Measurements from ENCODE around the gene SEC22A.

The SEC22A gene

DNA sequence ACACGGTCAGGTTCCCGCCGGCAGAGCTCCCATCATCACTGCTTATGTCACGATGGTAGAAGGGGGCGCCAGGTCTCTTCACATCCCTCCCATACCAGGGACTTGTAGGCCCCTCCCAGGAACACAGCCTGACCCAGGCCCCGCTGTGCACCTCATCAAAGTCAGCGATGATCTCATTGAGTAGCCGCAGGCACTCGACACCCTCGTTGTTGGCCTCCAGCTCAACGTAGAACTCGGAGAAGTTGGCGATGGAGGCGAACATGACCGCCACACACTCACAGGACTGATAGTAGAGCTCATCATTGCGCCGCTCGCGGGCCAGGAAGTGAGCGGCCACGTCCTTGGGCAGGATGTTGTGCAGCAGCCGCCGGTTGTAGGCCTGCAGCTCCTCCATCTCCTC is 89.2 kb downstream of the SEC22A start:
- Histone ChIP-seq H4K20me1 (ENCODE audit: insufficient read depth, low read length) (no peaks in the 10 kb centered on the region), H3K27ac (ENCODE audit: low read depth, low read length, poor library complexity, severe bottlenecking) (no peak overlapping the region), H3K4me1 (ENCODE audit: insufficient read depth, low read length, severe bottlenecking) (no peaks in the 10 kb centered on the region), H3F3A (ENCODE audit: insufficient read depth, low read length) (no peaks in the 10 kb centered on the region), H3K4me3 (ENCODE audit: low read depth, low read length, poor library complexity, severe bottlenecking) (no peak overlapping the region), H3K9ac (ENCODE audit: low read length) (no peak overlapping the region), H3K9me2 (ENCODE audit: low read depth, low read length) (no peaks in the 10 kb centered on the region), H3K36me3 (ENCODE audit: insufficient read depth, low read length) (no peaks in the 10 kb centered on the region), H3K79me2 (ENCODE audit: insufficient read depth, low read length) (no peaks in the 10 kb centered on the region), H3K9me3 (ENCODE audit: low read length) (no peaks in the 10 kb centered on the region), H3K27me3 (ENCODE audit: insufficient read depth, low read length) (0 out of 2 replicates have a peak, but pooled peaks cover 11% of the 10 kb centered on the region), H2AFZ (ENCODE audit: low read length) (no peak overlapping the region), H3K4me2 (ENCODE audit: low read length) (no peak overlapping the region)
- TF ChIP-seq, protein P1, sequence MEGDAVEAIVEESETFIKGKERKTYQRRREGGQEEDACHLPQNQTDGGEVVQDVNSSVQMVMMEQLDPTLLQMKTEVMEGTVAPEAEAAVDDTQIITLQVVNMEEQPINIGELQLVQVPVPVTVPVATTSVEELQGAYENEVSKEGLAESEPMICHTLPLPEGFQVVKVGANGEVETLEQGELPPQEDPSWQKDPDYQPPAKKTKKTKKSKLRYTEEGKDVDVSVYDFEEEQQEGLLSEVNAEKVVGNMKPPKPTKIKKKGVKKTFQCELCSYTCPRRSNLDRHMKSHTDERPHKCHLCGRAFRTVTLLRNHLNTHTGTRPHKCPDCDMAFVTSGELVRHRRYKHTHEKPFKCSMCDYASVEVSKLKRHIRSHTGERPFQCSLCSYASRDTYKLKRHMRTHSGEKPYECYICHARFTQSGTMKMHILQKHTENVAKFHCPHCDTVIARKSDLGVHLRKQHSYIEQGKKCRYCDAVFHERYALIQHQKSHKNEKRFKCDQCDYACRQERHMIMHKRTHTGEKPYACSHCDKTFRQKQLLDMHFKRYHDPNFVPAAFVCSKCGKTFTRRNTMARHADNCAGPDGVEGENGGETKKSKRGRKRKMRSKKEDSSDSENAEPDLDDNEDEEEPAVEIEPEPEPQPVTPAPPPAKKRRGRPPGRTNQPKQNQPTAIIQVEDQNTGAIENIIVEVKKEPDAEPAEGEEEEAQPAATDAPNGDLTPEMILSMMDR (IDR thresholded peaks at IDR 0.05; ENCODE audit: low read length): no peak

DNA sequence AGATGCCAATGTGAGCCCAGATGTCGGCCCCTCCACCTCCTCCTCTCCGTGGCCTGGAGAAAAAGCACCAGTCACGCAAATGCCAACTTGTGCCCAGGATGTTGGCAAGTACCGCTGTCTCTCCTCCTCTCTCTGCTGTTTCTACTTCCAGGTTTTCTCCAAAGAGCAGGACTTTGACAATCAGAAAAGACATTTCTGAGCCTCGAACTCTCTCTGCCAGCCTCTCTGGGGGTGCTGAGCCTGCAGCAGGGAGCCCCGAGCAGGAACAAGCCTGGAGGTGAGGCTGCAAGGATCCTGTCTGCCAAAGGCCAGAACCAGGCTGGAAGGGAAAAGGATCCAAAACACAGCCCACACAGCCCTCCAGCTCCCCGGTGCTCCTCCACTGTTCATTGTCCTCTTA is 89.7 kb downstream of the SEC22A start:
- Histone ChIP-seq H2AFZ (ENCODE audit: low read length) (no peak overlapping the region), H3K9me3 (ENCODE audit: low read length) (no peaks in the 10 kb centered on the region), H3K4me1 (ENCODE audit: insufficient read depth, low read length, severe bottlenecking) (no peaks in the 10 kb centered on the region), H3F3A (ENCODE audit: insufficient read depth, low read length) (no peaks in the 10 kb centered on the region), H3K9me2 (ENCODE audit: low read depth, low read length) (no peaks in the 10 kb centered on the region), H3K4me3 (ENCODE audit: low read depth, low read length, poor library complexity, severe bottlenecking) (no peak overlapping the region), H3K27me3 (ENCODE audit: insufficient read depth, low read length) (0 out of 2 replicates have a peak, but pooled peaks cover 11% of the 10 kb centered on the region), H4K20me1 (ENCODE audit: insufficient read depth, low read length) (no peaks in the 10 kb centered on the region), H3K36me3 (ENCODE audit: insufficient read depth, low read length) (no peaks in the 10 kb centered on the region), H3K9ac (ENCODE audit: low read length) (no peak overlapping the region), H3K27ac (ENCODE audit: low read depth, low read length, poor library complexity, severe bottlenecking) (no peak overlapping the region), H3K79me2 (ENCODE audit: insufficient read depth, low read length) (no peaks in the 10 kb centered on the region), H3K4me2 (ENCODE audit: low read length) (no peak overlapping the region)
- TF ChIP-seq, protein P1 (IDR thresholded peaks at IDR 0.05; ENCODE audit: low read length): no peak
- TF ChIP-seq EZH2 (IDR thresholded peaks at IDR 0.05; ENCODE audit: borderline replicate concordance, low read length): no peak

DNA sequence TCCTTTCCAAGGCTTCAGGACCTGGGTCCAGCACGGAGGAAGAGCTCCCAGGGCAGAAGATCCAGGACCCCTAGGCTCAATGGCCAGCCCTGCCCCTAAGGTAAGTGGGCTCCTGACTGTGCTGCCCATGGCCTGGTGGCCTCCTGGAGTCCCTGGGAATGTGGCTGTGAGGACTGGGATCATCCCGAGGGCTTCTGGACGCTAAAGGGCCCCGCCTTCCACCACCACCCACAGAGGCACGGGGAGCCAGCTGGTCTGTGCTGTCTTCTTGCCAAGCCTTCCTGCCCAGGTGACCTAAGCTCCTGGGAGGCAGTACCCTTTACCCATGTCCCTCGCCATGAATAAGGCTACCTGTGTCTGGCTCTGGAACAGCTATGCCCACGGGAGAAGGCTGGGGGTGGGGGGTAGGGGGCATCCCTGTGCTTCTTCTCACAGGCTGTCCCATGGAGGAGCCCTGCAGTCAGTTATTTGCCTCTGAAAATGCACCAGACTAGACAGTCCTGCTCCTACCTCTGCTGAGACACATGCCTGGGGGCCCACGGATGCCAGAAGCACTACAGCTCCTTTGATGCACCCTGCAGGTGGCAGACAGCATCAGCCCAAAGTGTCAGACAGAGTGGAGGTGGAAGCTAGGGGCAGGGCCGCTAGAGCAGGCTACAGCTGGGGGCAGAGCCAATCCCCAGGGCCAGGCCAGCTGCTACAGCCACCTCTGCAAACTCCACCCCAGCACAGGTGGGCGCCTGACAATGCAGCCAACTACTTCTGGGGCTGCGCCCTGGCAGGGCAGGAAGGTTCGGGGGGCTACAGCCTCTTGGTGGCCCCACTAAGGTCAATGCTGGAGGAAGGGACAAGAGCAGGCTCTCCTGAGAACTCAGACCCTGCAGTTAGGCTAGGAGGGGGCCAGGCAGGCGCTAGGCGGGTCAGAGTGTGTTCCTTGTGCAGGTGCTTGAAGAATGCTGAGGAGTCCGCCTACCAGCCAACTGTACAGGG is 90.9 kb downstream of the SEC22A start:
- Histone ChIP-seq H3K9me2 (ENCODE audit: low read depth, low read length) (no peaks in the 10 kb centered on the region), H3K36me3 (ENCODE audit: insufficient read depth, low read length) (no peaks in the 10 kb centered on the region), H2AFZ (ENCODE audit: low read length) (no peak overlapping the region), H3K27ac (ENCODE audit: low read depth, low read length, poor library complexity, severe bottlenecking) (no peak overlapping the region), H3K79me2 (ENCODE audit: insufficient read depth, low read length) (no peaks in the 10 kb centered on the region), H3K4me3 (ENCODE audit: low read depth, low read length, poor library complexity, severe bottlenecking) (no peak overlapping the region), H3K4me2 (ENCODE audit: low read length) (no peak overlapping the region), H3K4me1 (ENCODE audit: insufficient read depth, low read length, severe bottlenecking) (no peaks in the 10 kb centered on the region), H3K9ac (ENCODE audit: low read length) (no peak overlapping the region), H4K20me1 (ENCODE audit: insufficient read depth, low read length) (no peaks in the 10 kb centered on the region), H3F3A (ENCODE audit: insufficient read depth, low read length) (no peaks in the 10 kb centered on the region), H3K27me3 (ENCODE audit: insufficient read depth, low read length) (0 out of 2 replicates have a peak, but pooled peaks cover 5% of the 10 kb centered on the region), H3K9me3 (ENCODE audit: low read length) (no peaks in the 10 kb centered on the region)
- TF ChIP-seq EZH2 (IDR thresholded peaks at IDR 0.05; ENCODE audit: borderline replicate concordance, low read length): no peak
- TF ChIP-seq, protein P1 (IDR thresholded peaks at IDR 0.05; ENCODE audit: low read length): no peak
